HG03045 (cell line): Measurements from ENCODE around the gene CARD18.
"Not testable (repeated sequence)": the region's sequence is repeated elsewhere in the genome, so short reads cannot be mapped to it uniquely, and the experiment has no call there.

ENCODE experiments used
- ATAC-seq: cut with Tn5 transposase; IDR thresholded peaks from one replicate; pipeline ENCODE4 v1.9.1; 2021; ENCODE audit warnings: mild to moderate bottlenecking, moderate library complexity; ENCODE audit not compliant: unreplicated experiment

The CARD18 gene

GRCh38 chr11:105135883-105136282 is 3.7 kb downstream of the CARD18 start:
- ATAC-seq = no peak

GRCh38 chr11:105132716-105133511 is 6.7 kb downstream of the CARD18 start:
- ATAC-seq = no peak

DNA sequence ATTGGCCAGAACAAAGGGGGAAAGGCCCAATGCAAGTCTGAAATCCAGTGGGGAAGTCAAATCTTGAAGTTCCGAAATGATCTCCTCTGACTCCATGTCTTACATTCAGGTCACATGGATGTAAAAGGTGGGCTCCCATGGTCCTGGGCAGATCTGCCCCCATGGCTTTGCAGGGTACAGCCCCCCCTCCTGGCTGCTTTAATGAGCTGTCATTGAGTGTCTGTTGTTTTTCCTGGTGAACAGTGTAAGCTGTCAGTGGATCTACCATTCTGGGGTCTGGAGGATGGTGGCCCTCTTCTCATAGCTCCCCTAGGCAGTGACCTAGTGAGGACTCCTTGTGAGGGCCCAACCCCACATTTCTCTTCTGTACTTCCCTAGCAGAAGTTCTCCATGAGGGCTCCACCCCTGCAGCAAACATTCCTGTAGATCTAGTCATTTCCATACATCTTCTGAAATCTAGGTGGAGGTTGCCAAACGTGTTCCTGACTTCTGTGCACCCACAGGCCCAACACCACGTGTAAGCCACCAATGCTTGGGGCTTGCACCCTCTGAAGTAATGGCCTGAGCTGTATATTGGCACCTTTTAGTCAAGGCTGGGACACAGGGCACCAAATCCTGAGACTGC is 9.3 kb downstream of the CARD18 start:
- ATAC-seq = no peak

DNA sequence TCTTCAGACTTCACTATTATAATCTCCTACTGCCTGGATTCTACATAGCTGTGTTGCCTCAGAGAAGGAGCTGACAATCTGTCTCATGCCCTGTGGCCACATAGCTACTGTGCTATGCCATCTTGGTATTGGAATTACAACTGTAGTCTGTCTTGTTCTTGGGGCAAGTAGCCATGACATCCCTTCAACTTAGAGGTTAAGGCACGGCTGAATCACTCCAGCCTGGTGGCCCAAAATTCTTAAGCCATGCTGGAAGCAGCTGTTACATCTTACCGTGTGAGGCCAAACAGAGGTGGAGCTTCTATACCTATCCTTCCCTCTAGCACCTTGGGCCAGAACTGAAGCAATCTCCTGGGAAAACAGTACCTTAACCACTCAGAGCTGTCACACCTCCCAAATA is 14.8 kb downstream of the CARD18 start:
- no peak for ATAC-seq

- no peak for ATAC-seq
Observed at GRCh38 chr11:105111145-105111944, 28.2 kb downstream of the CARD18 start.

GRCh38 chr11:105110688-105111030 is 28.9 kb downstream of the CARD18 start:
- no peak for ATAC-seq

GRCh38 chr11:105109855-105110687 is 29.5 kb downstream of the CARD18 start:
- ATAC-seq = no peak

DNA sequence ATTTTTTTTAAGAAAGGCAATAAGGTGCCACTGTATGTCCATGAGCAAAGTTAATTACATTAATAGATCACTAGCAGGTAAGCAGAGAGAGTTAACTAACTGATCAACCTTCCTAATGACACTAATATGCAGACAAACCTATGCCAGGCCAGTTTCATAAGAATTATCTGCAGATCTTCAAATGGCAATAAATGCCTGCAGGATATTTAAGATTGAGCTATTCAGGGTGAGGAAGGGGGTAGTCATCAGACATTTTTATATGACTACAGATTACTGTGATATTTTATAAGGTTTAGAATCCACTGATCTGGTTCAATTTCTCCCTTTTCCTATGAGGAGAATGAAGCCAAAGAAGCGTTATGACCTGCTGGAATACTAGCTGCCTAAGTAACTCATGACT is 30.2 kb downstream of the CARD18 start:
- ATAC-seq = no peak

GRCh38 chr11:105108247-105108646 is 31.3 kb downstream of the CARD18 start:
- ATAC-seq = no peak

DNA sequence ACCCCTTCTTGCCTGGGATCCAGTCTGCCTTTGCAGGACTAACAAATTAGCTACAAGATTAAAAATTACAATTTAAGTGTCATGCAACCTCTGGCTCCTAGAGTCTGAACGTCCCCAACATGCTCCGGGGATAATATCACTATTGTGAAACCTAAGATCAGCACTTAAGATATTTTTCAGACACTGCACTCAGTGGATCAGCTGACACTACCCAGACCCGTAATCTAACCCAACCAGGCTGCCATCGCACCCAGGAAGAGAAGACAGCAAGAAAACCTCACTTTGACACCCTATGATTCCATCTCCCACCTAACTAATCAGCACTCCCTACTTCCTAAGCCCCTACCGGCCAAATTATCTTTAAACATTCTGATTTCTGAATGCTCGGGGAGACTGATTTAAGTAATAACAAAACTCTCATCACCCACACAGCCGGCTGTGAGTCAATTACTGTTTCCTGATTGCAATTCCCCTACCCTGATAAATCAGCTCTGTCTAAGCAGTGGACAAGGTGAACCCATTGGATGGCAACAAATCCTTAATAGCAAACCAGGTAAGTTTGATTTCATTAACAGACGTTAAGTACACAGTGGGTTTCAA is 32.2 kb downstream of the CARD18 start:
- not testable (repeated sequence) for ATAC-seq

- no peak for ATAC-seq
Observed at GRCh38 chr11:105106140-105106539, 33.4 kb downstream of the CARD18 start.

GRCh38 chr11:105104292-105104691 is 35.3 kb downstream of the CARD18 start:
- no peak for ATAC-seq

GRCh38 chr11:105103336-105103735 is 36.2 kb downstream of the CARD18 start:
- no peak for ATAC-seq

- not testable (repeated sequence) for ATAC-seq
Observed at GRCh38 chr11:105102079-105102581, 37.4 kb downstream of the CARD18 start.

- ATAC-seq = no peak
Observed at GRCh38 chr11:105100981-105101630, 38.5 kb downstream of the CARD18 start.

- no peak for ATAC-seq
Observed at GRCh38 chr11:105100206-105100605, 39.4 kb downstream of the CARD18 start.

DNA sequence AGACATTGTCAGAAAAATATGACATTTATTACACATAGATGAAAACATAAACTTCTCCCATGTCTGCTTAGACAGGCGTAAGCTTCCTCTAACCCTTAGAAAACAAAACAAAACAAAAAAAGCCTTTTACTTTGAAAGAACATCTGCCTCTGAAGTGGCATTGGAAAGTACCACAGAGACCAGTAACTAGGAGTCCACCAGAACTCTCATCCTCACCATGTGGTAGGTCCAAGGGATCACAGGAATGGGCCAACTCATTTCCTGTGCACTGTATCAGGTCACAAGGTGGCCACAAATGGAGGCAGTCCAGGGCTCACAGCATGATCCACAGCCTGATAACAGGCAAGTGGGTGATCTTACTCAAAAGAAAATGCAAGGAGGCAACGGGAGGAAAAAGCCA is 40.0 kb downstream of the CARD18 start:
- ATAC-seq = not testable (repeated sequence)

DNA sequence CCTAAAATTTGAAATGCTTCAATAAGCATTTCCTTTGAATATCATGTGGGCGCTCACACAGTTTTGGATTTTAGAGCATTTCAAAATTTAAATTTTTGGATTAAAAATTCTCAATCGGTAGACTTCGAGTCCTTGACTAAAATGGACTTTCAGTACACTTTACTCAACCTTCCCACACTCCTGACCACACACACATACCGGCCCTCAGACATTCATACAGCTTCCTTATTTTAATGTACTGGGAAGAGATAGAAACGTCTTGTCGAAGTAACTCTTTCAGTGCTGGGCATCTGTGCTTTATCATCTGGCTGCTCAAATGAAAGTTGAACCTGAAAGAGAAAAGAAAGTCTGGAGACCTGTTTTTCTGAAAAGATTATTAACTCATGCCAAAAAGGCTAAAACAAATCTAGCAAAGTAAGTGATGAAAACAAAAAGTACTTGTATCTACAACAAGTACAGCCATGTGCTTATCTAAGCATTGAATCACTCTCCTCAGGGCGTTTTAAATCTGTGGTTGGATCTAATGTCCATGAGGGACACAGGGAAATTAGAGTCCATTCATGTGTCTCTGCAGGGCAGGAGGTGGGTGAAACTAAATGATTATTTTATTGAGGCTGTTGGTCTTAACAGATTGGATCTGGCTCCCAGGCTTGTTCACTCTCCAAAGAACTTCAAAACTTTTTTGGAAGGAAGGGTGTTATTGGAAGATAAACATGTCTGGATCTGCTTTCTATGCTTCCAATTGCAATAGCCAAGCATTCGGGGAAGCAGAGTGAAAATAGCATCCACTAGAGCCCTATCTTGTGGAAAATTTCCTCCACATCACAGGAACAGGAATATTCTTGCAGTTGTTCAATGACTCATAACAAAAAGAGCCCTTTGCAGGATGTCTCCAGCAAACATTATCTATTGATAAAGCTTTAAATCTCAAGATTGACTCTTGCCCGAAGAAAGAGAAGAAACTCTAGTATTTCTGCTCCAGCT is 47.0 kb downstream of the CARD18 start:
- ATAC-seq = no peak
